CD4-positive, alpha-beta T cell treated with Interleukin-6 for 4 hours (primary cell): ENCODE measurements around the gene FAM163A.

Source experiments
- DNase-seq: peaks from one replicate; pipeline ENCODE4 v3.0.0-alpha.2; 2020; ENCODE audit warnings: mixed read lengths

Gene FAM163A

DNA sequence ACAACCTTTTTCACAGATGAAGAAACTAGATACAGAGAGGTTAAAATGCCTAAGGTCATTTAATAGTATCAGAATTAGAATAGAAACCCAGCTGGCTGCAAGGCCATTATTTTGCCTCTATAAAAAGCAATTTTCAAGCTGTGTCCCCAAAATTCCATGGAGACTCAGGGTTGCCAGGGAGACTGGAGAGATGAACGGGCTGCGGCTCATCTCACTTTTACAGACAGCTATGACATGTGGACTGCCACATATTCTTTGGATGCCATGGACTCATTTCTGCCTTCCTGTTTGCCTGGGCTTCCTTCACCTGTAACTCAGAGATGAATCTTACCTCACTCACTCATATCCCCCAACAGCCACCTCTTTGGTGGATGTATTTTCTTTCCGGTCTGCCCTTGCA is 117.6 kb downstream of the FAM163A start:
- DNase-seq = no peak

DNA sequence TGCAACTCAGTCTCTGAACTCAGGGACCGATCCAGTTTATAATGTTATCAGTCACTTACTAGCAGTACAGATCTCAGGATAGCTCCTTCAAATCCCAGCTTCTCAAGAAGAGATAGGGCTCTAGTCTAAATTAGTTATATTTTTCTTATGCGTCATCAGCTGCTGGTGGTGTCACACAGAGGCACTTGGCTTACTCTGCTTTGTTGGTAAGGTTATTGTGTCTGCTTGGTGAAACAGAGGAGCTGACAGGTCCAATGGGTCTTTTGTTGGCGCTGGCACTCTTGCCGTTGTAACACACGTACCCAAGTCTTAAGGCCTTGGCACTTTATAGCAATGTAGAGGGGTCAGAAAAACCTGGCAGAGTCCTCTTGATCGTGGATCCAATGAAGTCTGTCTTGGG is 122.3 kb downstream of the FAM163A start:
- DNase-seq = no peak
